ENCODE data around the gene PSG6. TPM values are rescaled to one million over a fixed set of nuclear protein-coding genes. Genes with fewer than 3 reads are reported as not detected.
"Not testable (repeated sequence)": the region's sequence is repeated elsewhere in the genome, so short reads cannot be mapped to it uniquely, and the experiment has no call there.

Gene PSG6
- total and polyA plus RNA-seq, 10 of the 15 experiments (the other 5 are each of a cell fraction or from before 2014, with no cell fraction given) = not detected

- TF ChIP-seq NR2C2 (IDR thresholded peaks at IDR 0.05; ENCODE audit: borderline replicate concordance, control insufficient read depth, insufficient read length, low read depth) (no peak), FOXK2 (IDR thresholded peaks at IDR 0.05) (no peak), RFX5 (IDR thresholded peaks at IDR 0.05; ENCODE audit: low read depth, low read length) (no peak), IRF4 (IDR thresholded peaks at IDR 0.05; ENCODE audit: low read depth, low read length) (no peak), ZNF622 (IDR thresholded peaks at IDR 0.05) (no peak), PML (IDR thresholded peaks at IDR 0.05; ENCODE audit: low read length) (no peak)
These were observed 38.1 kb downstream of the PSG6 start, which contains the start of gene PSG1 (continued) for GRCh38 chr19:42879613-42880012.

GRCh38 chr19:42876596-42876995 is 41.1 kb downstream of the PSG6 start:
- H2AFZ ChIP-seq (ENCODE audit: control insufficient read depth, low read depth, low read length); SMC1A ChIA-PET (ENCODE audit: uncharacterized antibody, unreplicated experiment); H3K27ac ChIP-seq (ENCODE audit: control insufficient read depth, insufficient read depth); H3K4me1 ChIP-seq (ENCODE audit: control insufficient read depth, insufficient read depth, low read length); H3K4me3 ChIP-seq; FAIRE-seq; H3K4me2 ChIP-seq (ENCODE audit: control insufficient read depth, insufficient read depth); ATAC-seq; H3K9ac ChIP-seq (ENCODE audit: control insufficient read depth, insufficient read depth, low read length); POLR2A ChIA-PET; H3K36me3 ChIP-seq (ENCODE audit: control insufficient read depth in 2 of 2, insufficient read depth in 2 of 2, low read length in 1 of 2); H3K27me3 ChIP-seq (replicated peaks in 1 of 2; ENCODE audit: control insufficient read depth in 2 of 2, insufficient read depth in 2 of 2, low read length in 1 of 2); BruUV-seq (replicated peaks); H4K20me1 ChIP-seq (ENCODE audit: control insufficient read depth, insufficient read depth); H3K9me3 ChIP-seq (replicated peaks; ENCODE audit: control insufficient read depth, insufficient read depth, low read length); H3K79me2 ChIP-seq (ENCODE audit: control insufficient read depth, insufficient read depth, low read length); in situ Hi-C loops (cut with MboI); RAD21 ChIA-PET (ENCODE audit: unreplicated experiment); CTCF ChIA-PET; DNase-seq (ENCODE audit: low read depth, low spot score); intact Hi-C loops (cut with micrococcal nuclease; ENCODE audit: unreplicated experiment): not testable (repeated sequence)

- H3K79me2 ChIP-seq (ENCODE audit: control insufficient read depth, insufficient read depth, low read length); H4K20me1 ChIP-seq (ENCODE audit: control insufficient read depth, insufficient read depth); BruUV-seq (replicated peaks); H3K4me3 ChIP-seq; CTCF ChIA-PET; in situ Hi-C loops (cut with MboI); FAIRE-seq; H2AFZ ChIP-seq (ENCODE audit: control insufficient read depth, low read depth, low read length); RAD21 ChIA-PET (ENCODE audit: unreplicated experiment); POLR2A ChIA-PET; H3K9me3 ChIP-seq (replicated peaks; ENCODE audit: control insufficient read depth, insufficient read depth, low read length); ATAC-seq; SMC1A ChIA-PET (ENCODE audit: uncharacterized antibody, unreplicated experiment); H3K9ac ChIP-seq (ENCODE audit: control insufficient read depth, insufficient read depth, low read length); H3K27ac ChIP-seq (ENCODE audit: control insufficient read depth, insufficient read depth); intact Hi-C loops (cut with micrococcal nuclease; ENCODE audit: unreplicated experiment); H3K4me1 ChIP-seq (ENCODE audit: control insufficient read depth, insufficient read depth, low read length); DNase-seq (ENCODE audit: low read depth, low spot score); H3K4me2 ChIP-seq (ENCODE audit: control insufficient read depth, insufficient read depth); H3K27me3 ChIP-seq (replicated peaks in 1 of 2; ENCODE audit: control insufficient read depth in 2 of 2, insufficient read depth in 2 of 2, low read length in 1 of 2); H3K36me3 ChIP-seq (ENCODE audit: control insufficient read depth in 2 of 2, insufficient read depth in 2 of 2, low read length in 1 of 2): not testable (repeated sequence)
- 0% methylated on average over 1 of the region's 1 CpG for WGBS (ENCODE audit: insufficient coverage, insufficient replicate concordance, low lambda C conversion rate, missing lambda C conversion rate)
These were observed 41.8 kb downstream of the PSG6 start for GRCh38 chr19:42875881-42876280.

- BruUV-seq (replicated peaks); H3K27me3 ChIP-seq (replicated peaks in 1 of 2; ENCODE audit: control insufficient read depth in 2 of 2, insufficient read depth in 2 of 2, low read length in 1 of 2); DNase-seq (ENCODE audit: low read depth, low spot score); SMC1A ChIA-PET (ENCODE audit: uncharacterized antibody, unreplicated experiment); in situ Hi-C loops (cut with MboI); ATAC-seq; H3K4me3 ChIP-seq; H2AFZ ChIP-seq (ENCODE audit: control insufficient read depth, low read depth, low read length); RAD21 ChIA-PET (ENCODE audit: unreplicated experiment); H3K9me3 ChIP-seq (replicated peaks; ENCODE audit: control insufficient read depth, insufficient read depth, low read length); H3K36me3 ChIP-seq (ENCODE audit: control insufficient read depth in 2 of 2, insufficient read depth in 2 of 2, low read length in 1 of 2); H3K27ac ChIP-seq (ENCODE audit: control insufficient read depth, insufficient read depth); CTCF ChIA-PET; H3K4me2 ChIP-seq (ENCODE audit: control insufficient read depth, insufficient read depth); H3K4me1 ChIP-seq (ENCODE audit: control insufficient read depth, insufficient read depth, low read length); H3K79me2 ChIP-seq (ENCODE audit: control insufficient read depth, insufficient read depth, low read length); intact Hi-C loops (cut with micrococcal nuclease; ENCODE audit: unreplicated experiment); POLR2A ChIA-PET; FAIRE-seq; H4K20me1 ChIP-seq (ENCODE audit: control insufficient read depth, insufficient read depth); H3K9ac ChIP-seq (ENCODE audit: control insufficient read depth, insufficient read depth, low read length): not testable (repeated sequence)
- 27% methylated on average over 4 of the region's 4 CpGs for WGBS (ENCODE audit: insufficient coverage, insufficient replicate concordance, low lambda C conversion rate, missing lambda C conversion rate)
These were observed 42.5 kb downstream of the PSG6 start for GRCh38 chr19:42874901-42875813.

Data from GM12878 (cell line).